HepG2 (cell line): ENCODE data around the gene SLC27A2. TPM values are rescaled to one million over a fixed set of nuclear protein-coding genes. Genes with fewer than 3 reads are reported as not detected.

ENCODE experiments used
- BATF2 ChIP-seq: sonication (generic); formaldehyde crosslinking; IDR thresholded peaks from 2 replicates; pipeline ENCODE4 v1.8.0; 2022; ENCODE audit warnings: mild to moderate bottlenecking, missing genetic modification reagents, moderate library complexity
- CEBPB ChIP-seq: IDR thresholded peaks from 2 replicates; pipeline ENCODE4 v1.6.1; 2011; ENCODE audit warnings: low read depth, low read length, improper control_type of control experiment, borderline replicate concordance
- CREM ChIP-seq, 2 experiments: sonication (generic) in 1 of 2; formaldehyde crosslinking in 1 of 2; IDR thresholded peaks; 2 replicates each; pipeline versions ENCODE4 v1.4.0 to v1.6.1; 2016 to 2020; ENCODE audit warnings: antibody characterized with exemption in 1 of 2, mild to moderate bottlenecking in 1 of 2, missing genetic modification reagents in 1 of 2
- DDIT3 ChIP-seq: sonication (generic); formaldehyde crosslinking; IDR thresholded peaks from 2 replicates; pipeline ENCODE4 v1.4.0; 2020; ENCODE audit warnings: mild to moderate bottlenecking, missing genetic modification reagents
- ERF ChIP-seq: IDR thresholded peaks from 2 replicates; pipeline ENCODE4 v1.6.1; 2018; ENCODE audit warnings: missing biosample characterization, missing genetic modification reagents
- GATAD2A ChIP-seq: IDR thresholded peaks from 2 replicates; pipeline ENCODE4 v1.6.1; 2016
- HNF4G ChIP-seq, 2 experiments: sonication (generic) in 1 of 2; formaldehyde crosslinking in 1 of 2; IDR thresholded peaks; 2 replicates each; pipeline versions ENCODE4 v1.4.0 to v1.6.1; 2011 to 2020; ENCODE audit warnings: borderline replicate concordance in 2 of 2, low read depth in 2 of 2, mild to moderate bottlenecking in 2 of 2, low read length in 1 of 2, missing genetic modification reagents in 1 of 2, moderate library complexity in 1 of 2
- MAF1 ChIP-seq: sonication (generic); formaldehyde crosslinking; IDR thresholded peaks from 2 replicates; pipeline ENCODE4 v1.5.0; 2020; ENCODE audit warnings: missing genetic modification reagents, borderline replicate concordance
- NCOR1 ChIP-seq: fragments of 200-600 bp; sonication (generic); IDR thresholded peaks from 2 replicates; pipeline ENCODE4 v1.7.0; 2017; ENCODE audit warnings: antibody characterized with exemption, low read length, borderline replicate concordance
- NR2F6 ChIP-seq, 2 experiments: IDR thresholded peaks; 2 replicates each; pipeline ENCODE4 v1.6.1; 2016; ENCODE audit warnings: antibody characterized with exemption in 1 of 2, mild to moderate bottlenecking in 1 of 2
- PAXIP1 ChIP-seq: sonication (generic); formaldehyde crosslinking; conservative IDR thresholded peaks from 2 replicates; pipeline ENCODE4 v1.4.0; 2020; ENCODE audit warnings: mild to moderate bottlenecking, missing genetic modification reagents, moderate library complexity
- RELA ChIP-seq: sonication (generic); formaldehyde crosslinking; IDR thresholded peaks from 2 replicates; pipeline ENCODE4 v1.4.0; 2020; ENCODE audit warnings: missing genetic modification reagents
- SNAPC2 ChIP-seq: sonication (generic); formaldehyde crosslinking; IDR thresholded peaks from 2 replicates; pipeline ENCODE4 v1.8.1; 2022; ENCODE audit warnings: mild to moderate bottlenecking, missing genetic modification reagents
- SOX13 ChIP-seq, 3 experiments: fragments of 450-650 bp in 1 of 3; sonication (generic) in 1 of 3; formaldehyde crosslinking in 1 of 3; IDR thresholded peaks in 2 of 3; conservative IDR thresholded peaks in 1 of 3; 2 replicates each; pipeline versions ENCODE4 v1.5.0 to v1.6.1; 2016 to 2020; ENCODE audit warnings: antibody characterized with exemption in 1 of 3, mild to moderate bottlenecking in 1 of 3, missing compliant biosample characterization in 1 of 3, missing genetic modification reagents in 1 of 3, moderate library complexity in 1 of 3
- SRSF4 ChIP-seq: fragments of 200-400 bp; formaldehyde crosslinking; IDR thresholded peaks from one replicate; pipeline ENCODE4 v1.6.1; 2018; ENCODE audit warnings: mild to moderate bottlenecking, low read depth, low read length, moderate library complexity; ENCODE audit not compliant: poor library complexity, severe bottlenecking
- ZNF574 ChIP-seq: sonication (generic); formaldehyde crosslinking; IDR thresholded peaks from 2 replicates; pipeline ENCODE4 v1.4.0; 2020; ENCODE audit warnings: missing genetic modification reagents
- ZNF644 ChIP-seq: IDR thresholded peaks from 2 replicates; pipeline ENCODE4 v1.6.1; 2016; ENCODE audit warnings: low read depth
- ZNF782 ChIP-seq: sonication (generic); formaldehyde crosslinking; IDR thresholded peaks from 2 replicates; pipeline ENCODE4 v1.4.0; 2020; ENCODE audit warnings: missing genetic modification reagents, mild to moderate bottlenecking, borderline replicate concordance
- ZSCAN21 ChIP-seq: sonication (generic); formaldehyde crosslinking; IDR thresholded peaks from 2 replicates; pipeline ENCODE4 v1.8.0; 2022; ENCODE audit warnings: mild to moderate bottlenecking, missing genetic modification reagents, moderate library complexity, borderline replicate concordance
- ZSCAN29 ChIP-seq: sonication (generic); formaldehyde crosslinking; conservative IDR thresholded peaks from 2 replicates; pipeline ENCODE4 v1.4.0; 2020; ENCODE audit warnings: mild to moderate bottlenecking, missing genetic modification reagents
- polyA plus RNA-seq, 8 experiments: library from polyadenylated mRNA; depleted of rRNA in 3 of 8; stranded (reverse) in 7 of 8; unstranded in 1 of 8; fragments of >200 nt; fragmentation: Illumina TruSeq in 4 of 8; extraction: Trizol in 4 of 8; gene quantifications; 2 replicates each; pipeline versions ENCODE4 v1.2.1 to v1.2.3, GENCODE V29; 2011 to 2016; ENCODE audit warnings: low read depth in 4 of 8, missing spikeins in 1 of 8, mixed read lengths in 1 of 8; ENCODE audit not compliant: insufficient read depth in 1 of 8
- total RNA-seq, 5 experiments: library from RNA; depleted of rRNA; stranded (reverse); fragments of >200 nt; fragmentation: Illumina TruSeq; extraction: Trizol; gene quantifications; 2 replicates each; pipeline ENCODE4 v1.2.3, GENCODE V29; 2016; ENCODE audit warnings: low read depth in 1 of 5

The SLC27A2 gene
- total and polyA plus RNA-seq, 2 of the 13 experiments (the other 11 are each of a cell fraction or from before 2014, with no cell fraction given): 14.6 to 23.4 TPM

- TF ChIP-seq HNF4G (IDR thresholded peaks at IDR 0.05; ENCODE audit: borderline replicate concordance, low read depth, low read length) (0 out of 2 replicates have a peak, but pooled peaks have one; percentile 19), HNF4G (CRISPR knock-in tag; IDR thresholded peaks at IDR 0.05; ENCODE audit: borderline replicate concordance, low read depth) (no peak), GATAD2A (CRISPR knock-in tag) (peak; percentile 71), NR2F6 (IDR thresholded peaks at IDR 0.05) (peak; percentile 44), NR2F6 (CRISPR knock-in tag; IDR thresholded peaks at IDR 0.05) (0 out of 2 replicates have a peak, but pooled peaks have one; percentile 35), RELA (no peak), SNAPC2 (CRISPR knock-in tag) (no peak), ZNF782 (CRISPR knock-in tag) (no peak), SOX13 (IDR thresholded peaks at IDR 0.05) (no peak), SOX13 (CRISPR knock-in tag; conservative IDR thresholded peaks at IDR 0.05 in 1 of 2, IDR thresholded peaks at IDR 0.05 in 1 of 2) (peak in 1 of 2 experiments; percentile 21; a peak in 1 of 4 replicates), ERF (CRISPR knock-in tag) (no peak), NCOR1 (peak; percentile 49; the same call in 1 of the 2 replicates), SRSF4 (no peak), ZSCAN21 (CRISPR knock-in tag) (no peak), BATF2 (CRISPR knock-in tag) (no peak), ZSCAN29 (CRISPR knock-in tag) (no peak), DDIT3 (no peak), ZNF574 (0 out of 2 replicates have a peak, but pooled peaks have one; percentile 7), PAXIP1 (CRISPR knock-in tag) (0 out of 2 replicates have a peak, but pooled peaks have one; percentile 17), ZNF644 (no peak), CREM (IDR thresholded peaks at IDR 0.05) (peak; percentile 15; the same call in 1 of the 2 replicates), CREM (CRISPR knock-in tag; IDR thresholded peaks at IDR 0.05) (no peak), CEBPB (peak; percentile 89), MAF1 (no peak)
Measured at GRCh38 chr15:50244153-50244552, 62.2 kb downstream of the SLC27A2 start (continued).
